Right ventricle myocardium inferior (tissue), 1 donor: ENCODE measurements around the gene ENGASE. TPM values are rescaled to one million over a fixed set of nuclear protein-coding genes. Genes with fewer than 3 reads are reported as not detected.

Experiments
- ATAC-seq: fragments of 200-7000 bp; cut with Tn5 transposase; one replicate; pipeline ENCODE4 v1.9.1; 2020; ENCODE audit warnings: mild to moderate bottlenecking, moderate library complexity
- DNase-seq: peaks from one replicate; pipeline ENCODE4 v3.0.0; 2021; ENCODE audit errors: missing footprints
- intact Hi-C: fragments of 100-400 bp; cut with DNase I; formaldehyde crosslinking; loops from one replicate; pipeline ENCODE4 v1.11.0; 2022
- total RNA-seq: library from RNA; stranded (reverse); fragmentation: NEBNext Ultra II Directional; extraction: Animal tissue kit (Norgen Biotek cat#: 25700); gene quantifications from one replicate; pipeline ENCODE4 v1.2.1, GENCODE V29; 2021
- donor health status: DM: no; HTN: yes; CAD: no; lungs with severe emphysema.

The ENGASE gene
- total RNA-seq, 1 donor from 2014 or later, result 29.8 TPM

- DNase-seq (no peak), ATAC-seq (no peak)
- intact Hi-C loops, result no loop called here
These were observed 44.3 kb downstream of the ENGASE start for GRCh38 chr17:79118924-79119323.

- intact Hi-C loops, result no loop called here
- DNase-seq, result no peak
- ATAC-seq, result no peak
These were observed 45.6 kb downstream of the ENGASE start for GRCh38 chr17:79120259-79120658.

- intact Hi-C loops, result no loop called here
- ATAC-seq, result no peak
These were observed 49.4 kb downstream of the ENGASE start for GRCh38 chr17:79123988-79124387.

GRCh38 chr17:79124513-79125209 is 50.0 kb downstream of the ENGASE start:
- ATAC-seq, result no peak
- intact Hi-C loops, result no loop called here

More at GRCh38 chr17:79123988-79124387, 49.4 kb downstream of the ENGASE start:
- no peak for DNase-seq

GRCh38 chr17:79125503-79125902 is 50.9 kb downstream of the ENGASE start:
- no peak for ATAC-seq
- no peak for DNase-seq
- intact Hi-C loops, result no loop called here

More at GRCh38 chr17:79124513-79125209, 50.0 kb downstream of the ENGASE start:
- no peak for DNase-seq

- ATAC-seq, result no peak
These were observed 51.5 kb downstream of the ENGASE start for GRCh38 chr17:79126139-79126538.

GRCh38 chr17:79127534-79128135 is 53.0 kb downstream of the ENGASE start:
- DNase-seq (no peak), ATAC-seq (no peak)
- intact Hi-C loops, result no loop called here

More at GRCh38 chr17:79126139-79126538, 51.5 kb downstream of the ENGASE start:
- DNase-seq, result no peak
- intact Hi-C loops, result no loop called here

GRCh38 chr17:79129523-79129922 is 54.9 kb downstream of the ENGASE start:
- intact Hi-C loops, result no loop called here
- no peak for DNase-seq
- ATAC-seq, result no peak

- intact Hi-C loops, result no loop called here
- DNase-seq (no peak), ATAC-seq (no peak)
These were observed 56.1 kb downstream of the ENGASE start for GRCh38 chr17:79130536-79131273.

GRCh38 chr17:79131274-79131635 is 56.6 kb downstream of the ENGASE start:
- intact Hi-C loops, result no loop called here
- DNase-seq (no peak), ATAC-seq (no peak)

GRCh38 chr17:79131701-79132100 is 57.1 kb downstream of the ENGASE start:
- intact Hi-C loops, result no loop called here
- DNase-seq (no peak), ATAC-seq (no peak)

GRCh38 chr17:79132271-79133064 is 57.8 kb downstream of the ENGASE start:
- no peak for ATAC-seq
- intact Hi-C loops, result no loop called here
- DNase-seq, result no peak

- ATAC-seq (no peak), DNase-seq (no peak)
- intact Hi-C loops, result no loop called here
These were observed 58.6 kb downstream of the ENGASE start for GRCh38 chr17:79133214-79133613.

- intact Hi-C loops, result no loop called here
- DNase-seq (no peak), ATAC-seq (no peak)
These were observed 59.4 kb downstream of the ENGASE start for GRCh38 chr17:79133985-79134384.

GRCh38 chr17:79135011-79135410 is 60.4 kb downstream of the ENGASE start:
- no peak for DNase-seq
- no peak for ATAC-seq
- intact Hi-C loops, result no loop called here

- intact Hi-C loops, result no loop called here
- ATAC-seq (no peak), DNase-seq (no peak)
These were observed 61.2 kb downstream of the ENGASE start for GRCh38 chr17:79135628-79136405.
